ENCODE data around the gene PRAC2.

GRCh38 chr17:48724251-48725003 is 1.4 kb downstream of the PRAC2 start:
- peak; percentile 85 to 90 (median 87) for TF ChIP-seq CTCF (IDR thresholded peaks at IDR 0.05 in 2 of 3, conservative IDR thresholded peaks at IDR 0.05 in 1 of 3; ENCODE audit: borderline replicate concordance in 1 of 3, insufficient read depth in 1 of 3, low read depth in 2 of 3, low read length in 2 of 3)
- TF ChIP-seq POLR2A (IDR thresholded peaks at IDR 0.05; ENCODE audit: borderline replicate concordance, extremely low read depth, insufficient read depth, insufficient read length): no peak
- TF ChIP-seq CEBPB (IDR thresholded peaks at IDR 0.05; ENCODE audit: low read depth): no peak
- TF ChIP-seq TCF7L2 (IDR thresholded peaks at IDR 0.05; ENCODE audit: borderline replicate concordance, extremely low read depth, insufficient read depth, insufficient read length): peak; percentile 83
